H9 (cell line): ENCODE results near the gene CAPG. TPM values are rescaled to one million over a fixed set of nuclear protein-coding genes. Genes with fewer than 3 reads are reported as not detected.

ENCODE experiments used
- DNase-seq: peaks from one replicate; pipeline ENCODE4 v3.0.0-alpha.2; 2017
- H2AFZ ChIP-seq: one replicate; pipeline ENCODE4 v1.6.1; 2013; ENCODE audit warnings: mild to moderate bottlenecking, low read length, control low read depth, moderate library complexity
- H2AK5ac ChIP-seq: 2 replicates; pipeline ENCODE4 v1.6.1; 2013; ENCODE audit warnings: low read length, control low read depth, mixed read lengths; ENCODE audit not compliant: insufficient read length
- H2BK120ac ChIP-seq: one replicate; pipeline ENCODE4 v1.6.1; 2013; ENCODE audit warnings: low read depth, mild to moderate bottlenecking, low read length, control low read depth, inconsistent platforms; ENCODE audit not compliant: poor library complexity, severe bottlenecking
- H2BK12ac ChIP-seq: 2 replicates; pipeline ENCODE4 v1.6.1; 2013; ENCODE audit warnings: low read length, control low read depth, mixed read lengths, low read depth; ENCODE audit not compliant: insufficient read length
- H2BK15ac ChIP-seq: 2 replicates; pipeline ENCODE4 v1.6.1; 2013; ENCODE audit warnings: low read depth, low read length, control low read depth
- H2BK20ac ChIP-seq: one replicate; pipeline ENCODE4 v1.6.1; 2013; ENCODE audit warnings: low read depth, mild to moderate bottlenecking, low read length, control low read depth, inconsistent platforms; ENCODE audit not compliant: poor library complexity, severe bottlenecking
- H2BK5ac ChIP-seq: 2 replicates; pipeline ENCODE4 v1.6.1; 2013; ENCODE audit warnings: low read length, control low read depth, mixed read lengths; ENCODE audit not compliant: insufficient read length
- H3K14ac ChIP-seq: 2 replicates; pipeline ENCODE4 v1.6.1; 2013; ENCODE audit warnings: low read length, control low read depth; ENCODE audit not compliant: insufficient read depth
- H3K18ac ChIP-seq: 2 replicates; pipeline ENCODE4 v1.6.1; 2013; ENCODE audit warnings: low read depth, mild to moderate bottlenecking, mixed read lengths, low read length, control low read depth; ENCODE audit not compliant: insufficient read length
- H3K23ac ChIP-seq: 2 replicates; pipeline ENCODE4 v1.6.1; 2013; ENCODE audit warnings: low read length, control low read depth, mixed read lengths, low read depth; ENCODE audit not compliant: insufficient read length
- H3K23me2 ChIP-seq: 2 replicates; pipeline ENCODE4 v1.6.1; 2013; ENCODE audit warnings: low read depth, mild to moderate bottlenecking, mixed read lengths, low read length, control low read depth; ENCODE audit not compliant: insufficient read length, poor library complexity, severe bottlenecking
- H3K27ac ChIP-seq: 2 replicates; pipeline ENCODE4 v1.5.1; 2013; ENCODE audit warnings: low read length, control low read depth, mixed read lengths, low read depth; ENCODE audit not compliant: insufficient read length
- H3K27me3 ChIP-seq: 2 replicates; pipeline ENCODE4 v1.6.1; 2013; ENCODE audit warnings: low read length, control low read depth, inconsistent platforms; ENCODE audit not compliant: insufficient read depth
- H3K4ac ChIP-seq: 2 replicates; pipeline ENCODE4 v1.6.1; 2013; ENCODE audit warnings: low read depth, mild to moderate bottlenecking, control low read depth, inconsistent platforms, low read length, moderate library complexity
- H3K4me1 ChIP-seq: 2 replicates; pipeline ENCODE4 v1.6.1; 2013; ENCODE audit warnings: low read length, control low read depth, inconsistent platforms; ENCODE audit not compliant: insufficient read depth
- H3K4me2 ChIP-seq: 2 replicates; pipeline ENCODE4 v1.6.1; 2013; ENCODE audit warnings: low read length, control low read depth, mixed read lengths; ENCODE audit not compliant: insufficient read length, insufficient read depth
- H3K56ac ChIP-seq: 2 replicates; pipeline ENCODE4 v1.6.1; 2013; ENCODE audit warnings: low read depth, mild to moderate bottlenecking, mixed read lengths, low read length, control low read depth; ENCODE audit not compliant: insufficient read length
- H3K79me1 ChIP-seq: 2 replicates; pipeline ENCODE4 v1.6.1; 2013; ENCODE audit warnings: low read depth, mild to moderate bottlenecking, moderate library complexity, low read length, control low read depth, inconsistent platforms; ENCODE audit not compliant: insufficient read depth, poor library complexity, severe bottlenecking
- H3K79me2 ChIP-seq: 2 replicates; pipeline ENCODE4 v1.6.1; 2013; ENCODE audit warnings: low read length, control low read depth, inconsistent platforms; ENCODE audit not compliant: insufficient read depth
- H3K9ac ChIP-seq: 2 replicates; pipeline ENCODE4 v1.6.1; 2013; ENCODE audit warnings: low read length, control low read depth, mixed read lengths; ENCODE audit not compliant: insufficient read length; ENCODE audit errors: extremely low read depth
- H3K9me3 ChIP-seq: one replicate; pipeline ENCODE4 v1.6.1; 2013; ENCODE audit warnings: low read depth, low read length, inconsistent platforms; ENCODE audit not compliant: control insufficient read depth
- H3T11ph ChIP-seq: one replicate; pipeline ENCODE4 v1.6.1; 2013; ENCODE audit warnings: mild to moderate bottlenecking, low read length, control low read depth, inconsistent platforms
- H4K20me1 ChIP-seq: one replicate; pipeline ENCODE4 v1.6.1; 2013; ENCODE audit not compliant: control insufficient read depth, insufficient read length, insufficient read depth
- H4K5ac ChIP-seq: 2 replicates; pipeline ENCODE4 v1.6.1; 2013; ENCODE audit warnings: low read depth, mild to moderate bottlenecking, mixed read lengths, low read length, control low read depth; ENCODE audit not compliant: insufficient read length
- H4K8ac ChIP-seq: replicated peaks from 2 replicates; pipeline ENCODE4 v1.6.1; 2013; ENCODE audit warnings: low read length, control low read depth, mixed read lengths, low read depth; ENCODE audit not compliant: insufficient read length
- H4K91ac ChIP-seq: 2 replicates; pipeline ENCODE4 v1.6.1; 2013; ENCODE audit warnings: low read depth, mild to moderate bottlenecking, moderate library complexity, mixed read lengths, low read length, control low read depth; ENCODE audit not compliant: insufficient read length
- H3K27ac Mint-ChIP-seq, 3 experiments: 2 replicates in 2 of 3; 3 replicates in 1 of 3; pipeline ENCODE4 v1.8.0; 2020 to 2021; ENCODE audit warnings: mixed read lengths in 3 of 3, mild to moderate bottlenecking in 1 of 3, moderate library complexity in 1 of 3
- H3K27me3 Mint-ChIP-seq: 2 replicates; pipeline ENCODE4 v1.8.0; 2021; ENCODE audit warnings: low read depth, mild to moderate bottlenecking, moderate library complexity, mixed read lengths
- H3K36me3 Mint-ChIP-seq, 3 experiments: 2 replicates in 2 of 3; 3 replicates in 1 of 3; pipeline ENCODE4 v1.8.0; 2020 to 2021; ENCODE audit warnings: low read depth in 3 of 3, mixed read lengths in 3 of 3; ENCODE audit not compliant: insufficient read depth in 1 of 3
- H3K4me1 Mint-ChIP-seq, 2 experiments: 2 replicates each; pipeline ENCODE4 v1.8.0; 2020; ENCODE audit warnings: mixed read lengths in 2 of 2
- H3K4me3 Mint-ChIP-seq, 2 experiments: 2 replicates in 1 of 2; 3 replicates in 1 of 2; pipeline ENCODE4 v1.8.0; 2020 to 2021; ENCODE audit warnings: mild to moderate bottlenecking in 2 of 2, mixed read lengths in 2 of 2, moderate library complexity in 1 of 2
- H3K9me3 Mint-ChIP-seq, 2 experiments: 2 replicates in 1 of 2; 3 replicates in 1 of 2; pipeline ENCODE4 v1.8.0; 2020; ENCODE audit warnings: mild to moderate bottlenecking in 2 of 2, mixed read lengths in 2 of 2, moderate library complexity in 1 of 2
- WGBS: extraction: QIAGEN DNeasy Blood & Tissue Kit; methylation state at CpG from one replicate; pipeline ENCODE4 v1.1.7; 2013; ENCODE audit warnings: missing lambda C conversion rate, low lambda C conversion rate, mixed read lengths; ENCODE audit not compliant: insufficient read length; ENCODE audit errors: extremely low coverage; 5-methylcytosine and 5-hydroxymethylcytosine counted together
- total RNA-seq: library from RNA; stranded (reverse); gene quantifications from 2 replicates; pipeline ENCODE4 v1.2.1, GENCODE V29; 2021
- TF ChIP-seq, protein P1 (sequence below): fragments of 200-600 bp; sonication (generic); conservative IDR thresholded peaks from 3 replicates; pipeline ENCODE4 v1.8.0; 2021; ENCODE audit warnings: antibody characterized with exemption, mild to moderate bottlenecking

Gene CAPG
- total RNA-seq, 1 experiment from 2014 or later = 72.8 TPM

DNA sequence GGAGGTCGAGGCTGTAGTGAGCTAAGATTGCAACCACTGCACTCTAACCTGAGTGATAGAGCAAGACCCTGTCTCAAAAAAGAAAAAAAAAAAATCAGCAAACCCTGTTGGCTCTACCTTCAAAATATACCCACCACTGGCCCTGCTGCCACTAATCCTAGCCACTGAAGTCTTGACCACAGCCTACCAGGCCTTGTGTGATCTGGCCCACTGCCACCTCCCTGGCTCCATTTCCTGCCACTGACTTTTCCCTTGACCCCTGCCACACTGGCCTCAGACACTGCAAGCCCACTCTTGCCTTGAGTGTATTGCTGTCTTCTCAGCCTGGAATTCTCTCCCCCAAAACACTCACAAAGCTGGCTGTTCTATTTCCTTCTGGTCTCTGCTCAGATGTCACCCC, 42.1 kb upstream of the CAPG start:
- Histone ChIP-seq H4K5ac (no peak overlapping the region), H3K18ac (no peak overlapping the region)

More for the DNA sequence above, 42.1 kb upstream of the CAPG start:
- no peak overlapping the region for H2AFZ ChIP-seq
- no CpG with 5 or more reads among the region's 1 CpG for WGBS
- H2BK15ac ChIP-seq = no peak overlapping the region
- H2BK12ac ChIP-seq = no peak overlapping the region
- H3K23ac ChIP-seq = no peak overlapping the region
- H4K91ac ChIP-seq = no peak overlapping the region
- no peaks in the 10 kb centered on the region for H3K23me2 ChIP-seq
- H3K4me1 ChIP-seq = peaks cover 7% of the 10 kb centered on the region; the same call in 1 of the 2 replicates
- no peaks in the 10 kb centered on the region for H4K20me1 ChIP-seq
- no peak overlapping the region for H3K14ac ChIP-seq
- H3K56ac ChIP-seq = no peak overlapping the region
- no peak overlapping the region for H2BK120ac ChIP-seq
- no peak overlapping the region for H3K9ac ChIP-seq
- H3K4me3 Mint-ChIP-seq = no peak overlapping the region
- TF ChIP-seq, protein P1, sequence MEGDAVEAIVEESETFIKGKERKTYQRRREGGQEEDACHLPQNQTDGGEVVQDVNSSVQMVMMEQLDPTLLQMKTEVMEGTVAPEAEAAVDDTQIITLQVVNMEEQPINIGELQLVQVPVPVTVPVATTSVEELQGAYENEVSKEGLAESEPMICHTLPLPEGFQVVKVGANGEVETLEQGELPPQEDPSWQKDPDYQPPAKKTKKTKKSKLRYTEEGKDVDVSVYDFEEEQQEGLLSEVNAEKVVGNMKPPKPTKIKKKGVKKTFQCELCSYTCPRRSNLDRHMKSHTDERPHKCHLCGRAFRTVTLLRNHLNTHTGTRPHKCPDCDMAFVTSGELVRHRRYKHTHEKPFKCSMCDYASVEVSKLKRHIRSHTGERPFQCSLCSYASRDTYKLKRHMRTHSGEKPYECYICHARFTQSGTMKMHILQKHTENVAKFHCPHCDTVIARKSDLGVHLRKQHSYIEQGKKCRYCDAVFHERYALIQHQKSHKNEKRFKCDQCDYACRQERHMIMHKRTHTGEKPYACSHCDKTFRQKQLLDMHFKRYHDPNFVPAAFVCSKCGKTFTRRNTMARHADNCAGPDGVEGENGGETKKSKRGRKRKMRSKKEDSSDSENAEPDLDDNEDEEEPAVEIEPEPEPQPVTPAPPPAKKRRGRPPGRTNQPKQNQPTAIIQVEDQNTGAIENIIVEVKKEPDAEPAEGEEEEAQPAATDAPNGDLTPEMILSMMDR = no peak
- H2AK5ac ChIP-seq = no peak overlapping the region
- H4K8ac ChIP-seq = no peak overlapping the region
- peaks cover 20 to 22% of the 10 kb centered on the region in 2 experiments for H3K4me1 Mint-ChIP-seq
- H3K9me3 Mint-ChIP-seq = peaks cover 0 to 2% of the 10 kb centered on the region in 2 experiments; a peak in 1 of 5 replicates
- no peak overlapping the region for H2BK5ac ChIP-seq
- H3K36me3 Mint-ChIP-seq = peaks cover 0 to 4% (median 0%) of the 10 kb centered on the region in 3 experiments; a peak in 2 of 7 replicates
- DNase-seq = no peak
- no peaks in the 10 kb centered on the region for H3K79me1 ChIP-seq
- no peak overlapping the region for H3K4me2 ChIP-seq
- H3K27ac ChIP-seq = no peak overlapping the region
- H2BK20ac ChIP-seq = no peak overlapping the region
- no peak overlapping the region for H3K4ac ChIP-seq
- no peaks in the 10 kb centered on the region for H3K79me2 ChIP-seq
- no peak overlapping the region for H3K27ac Mint-ChIP-seq
- peaks cover 9% of the 10 kb centered on the region for H3K27me3 Mint-ChIP-seq
- no peaks in the 10 kb centered on the region for H3K9me3 ChIP-seq
- H3T11ph ChIP-seq = no peak overlapping the region
- no peaks in the 10 kb centered on the region for H3K27me3 ChIP-seq
